GM12874 (cell line): ENCODE data around the gene KRT14.
"Not testable (repeated sequence)": the region's sequence is repeated elsewhere in the genome, so short reads cannot be mapped to it uniquely, and the experiment has no call there.

Experiments
- CTCF ChIP-seq: IDR thresholded peaks from 2 replicates; pipeline ENCODE4 v1.5.1; 2011; ENCODE audit warnings: low read depth, mild to moderate bottlenecking, control low read depth, low read length, moderate library complexity; ENCODE audit not compliant: insufficient read depth

KRT14 gene

GRCh38 chr17:41614098-41614497 lies 27.4 kb upstream of the KRT14 start:
- no peak for TF ChIP-seq CTCF

DNA sequence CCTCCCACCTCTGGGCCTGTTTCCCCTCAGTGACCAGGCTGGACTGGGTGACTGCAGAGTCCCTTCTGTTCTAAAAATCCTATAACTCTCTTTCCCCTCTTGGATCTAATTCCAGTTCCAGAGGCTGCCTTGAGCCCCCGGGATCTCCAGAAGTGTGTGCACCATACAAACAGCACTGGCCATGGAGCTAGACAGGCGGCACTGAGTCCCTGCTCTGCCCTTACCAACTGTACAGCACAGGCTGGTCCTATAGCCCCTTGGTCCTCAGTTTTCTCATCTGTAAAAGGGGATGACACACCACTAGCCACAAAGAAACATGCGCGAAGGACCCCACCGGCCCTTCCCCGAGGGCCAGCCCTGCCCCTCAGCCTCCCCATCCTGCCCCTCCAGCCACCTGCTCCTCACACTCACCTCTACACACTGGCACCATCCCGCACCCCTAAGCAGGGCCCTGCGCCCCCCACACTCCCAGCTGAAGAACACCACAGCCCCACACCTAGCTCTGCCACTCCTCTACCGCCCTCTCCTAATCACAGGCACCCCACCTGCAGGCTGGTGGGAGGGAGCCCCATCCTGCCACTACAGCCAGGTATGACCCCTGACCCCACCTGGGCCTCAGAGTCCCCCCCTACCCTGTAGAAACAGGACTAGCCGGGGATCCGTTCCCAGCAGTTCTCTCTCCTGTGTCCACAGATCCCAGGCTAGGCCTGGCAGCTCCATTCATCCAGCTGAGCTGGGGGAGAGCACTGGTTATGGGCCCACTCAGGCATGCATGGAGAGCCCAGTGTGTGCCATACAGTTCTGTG lies 26.8 kb upstream of the KRT14 start:
- TF ChIP-seq CTCF = no peak

DNA sequence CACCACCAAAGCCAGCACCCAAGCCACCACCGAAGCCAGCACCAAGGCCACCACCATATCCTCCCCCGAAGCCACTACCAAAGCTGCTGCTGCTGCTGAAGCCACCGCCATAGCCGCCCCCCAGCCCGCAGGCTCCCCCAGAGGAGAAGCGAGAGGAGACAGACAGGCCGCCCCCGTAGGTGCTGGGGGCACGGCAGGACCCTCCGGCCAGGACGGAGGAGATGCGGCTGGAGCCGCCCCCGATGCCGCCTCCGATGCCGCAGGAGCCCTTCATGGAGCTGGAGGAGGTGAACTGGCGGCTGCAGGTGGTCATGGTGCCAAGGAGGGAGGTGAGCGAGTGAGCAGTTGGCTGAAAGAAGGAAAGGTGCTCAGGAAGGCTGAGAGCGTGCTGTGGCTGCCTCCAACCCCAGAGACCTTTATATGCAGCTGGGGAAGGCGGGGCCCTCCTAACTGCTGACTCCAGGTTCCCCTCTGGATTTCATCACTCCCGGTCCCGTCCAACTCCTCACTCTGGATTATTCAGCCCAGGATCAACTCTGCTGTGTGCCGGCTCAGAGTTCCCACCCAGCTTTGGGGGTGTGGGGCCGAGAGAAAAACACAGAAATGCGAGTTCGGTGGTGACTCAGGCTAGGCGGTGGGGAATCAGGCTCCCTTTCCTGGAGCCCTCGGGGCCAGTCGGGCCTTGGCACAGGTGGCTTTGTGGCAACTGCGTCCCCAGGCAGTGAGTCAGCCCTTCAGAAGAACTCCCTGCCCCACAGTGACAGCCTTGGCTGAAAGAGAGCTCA lies 25.9 kb upstream of the KRT14 start, which contains the start of gene KRT16:
TSS of gene KRT16 (minus strand) at position 392 of the 785 bp plus-strand sequence. CDS start at position 313, 79 bp downstream.
- TF ChIP-seq CTCF = not testable (repeated sequence)

- TF ChIP-seq CTCF = no peak
Measured at GRCh38 chr17:41610965-41611640, 24.4 kb upstream of the KRT14 start.

DNA sequence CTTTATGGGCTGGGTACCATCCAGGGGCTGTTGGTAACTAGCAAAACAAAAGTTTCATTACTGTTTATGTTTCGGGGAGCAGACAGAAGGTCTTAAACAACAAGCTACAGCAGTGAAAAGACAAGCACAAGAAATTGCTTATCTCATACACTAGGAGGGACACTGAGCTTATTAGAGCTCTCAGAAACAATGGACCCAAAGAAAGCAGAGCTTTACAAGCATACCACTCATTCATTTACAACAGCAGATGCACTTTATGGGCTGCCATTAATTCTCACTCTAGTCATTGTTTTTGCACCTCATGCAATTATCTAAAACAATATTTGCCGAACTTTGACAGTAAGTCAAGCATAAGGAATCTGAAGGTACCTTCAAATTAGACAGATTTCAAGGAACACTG lies 15.8 kb upstream of the KRT14 start:
- no peak for TF ChIP-seq CTCF

DNA sequence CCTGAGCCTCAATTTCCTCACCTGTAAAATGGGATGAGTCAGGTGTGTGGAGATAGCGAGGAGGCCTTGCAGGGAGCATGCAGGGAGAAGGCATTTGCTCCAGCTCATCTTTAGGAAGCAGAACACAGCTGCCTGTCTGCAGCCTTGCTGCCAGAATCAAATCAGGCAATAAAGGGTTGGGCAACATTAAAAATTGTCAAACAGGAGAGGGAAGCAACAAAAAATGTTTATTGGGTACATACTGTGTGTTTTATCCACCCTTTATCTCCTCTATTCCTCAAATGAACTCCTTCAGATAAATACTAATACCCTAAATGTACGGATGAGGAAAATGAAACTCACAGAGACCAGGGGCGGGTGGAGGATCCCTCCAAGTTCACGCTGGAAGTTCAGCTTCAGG lies 13.6 kb upstream of the KRT14 start:
- no peak for TF ChIP-seq CTCF

GRCh38 chr17:41599680-41600079 lies 13.0 kb upstream of the KRT14 start:
- TF ChIP-seq CTCF = no peak
